Osteoblast (primary cell): ENCODE data around the gene L3MBTL3. TPM values are rescaled to one million over a fixed set of nuclear protein-coding genes. Genes with fewer than 3 reads are reported as not detected.
A peak's percentile ranks its signal among the peaks of the same experiment; 100 is the strongest.

Experiments used
- DNase-seq: peaks from one replicate; pipeline ENCODE4 v3.0.0; 2011; ENCODE audit warnings: low spot score, mixed read lengths; ENCODE audit not compliant: insufficient read length; ENCODE audit errors: missing footprints
- H2AFZ ChIP-seq: 2 replicates; pipeline ENCODE4 v1.6.0; 2011; ENCODE audit warnings: mild to moderate bottlenecking, low read length
- H3K27ac ChIP-seq: 2 replicates; pipeline ENCODE4 v1.5.1; 2011; ENCODE audit warnings: mild to moderate bottlenecking, low read depth, low read length, moderate library complexity
- H3K27me3 ChIP-seq: 2 replicates; pipeline ENCODE4 v1.6.0; 2012; ENCODE audit warnings: mild to moderate bottlenecking, control low read depth, inconsistent platforms, low read length, moderate library complexity; ENCODE audit not compliant: insufficient read depth
- H3K36me3 ChIP-seq: 2 replicates; pipeline ENCODE4 v1.5.1; 2011; ENCODE audit warnings: mild to moderate bottlenecking, low read length, control low read depth, moderate library complexity; ENCODE audit not compliant: insufficient read depth
- H3K4me1 ChIP-seq: 2 replicates; pipeline ENCODE4 v1.5.1; 2011; ENCODE audit warnings: mild to moderate bottlenecking, low read length, control low read depth, moderate library complexity; ENCODE audit not compliant: insufficient read depth
- H3K4me2 ChIP-seq: 2 replicates; pipeline ENCODE4 v1.6.0; 2011; ENCODE audit warnings: mild to moderate bottlenecking, low read length; ENCODE audit not compliant: insufficient read depth
- H3K4me3 ChIP-seq: fragments of 200-600 bp; sonication (generic); 3 replicates; pipeline ENCODE4 v1.5.1; 2012; ENCODE audit warnings: mild to moderate bottlenecking, low read length, inconsistent platforms; ENCODE audit not compliant: insufficient read depth
- H3K79me2 ChIP-seq: 2 replicates; pipeline ENCODE4 v1.6.0; 2012; ENCODE audit warnings: mild to moderate bottlenecking, low read length, control low read depth, inconsistent platforms; ENCODE audit not compliant: insufficient read depth
- H3K9me3 ChIP-seq: 2 replicates; pipeline ENCODE4 v1.5.1; 2011; ENCODE audit warnings: low read depth, low read length, control low read depth
- H4K20me1 ChIP-seq: 2 replicates; pipeline ENCODE4 v1.6.0; 2012; ENCODE audit warnings: mild to moderate bottlenecking, low read length, control low read depth; ENCODE audit not compliant: insufficient read depth
- total RNA-seq: library from RNA; depleted of rRNA; stranded (reverse); fragments of >200 nt; gene quantifications from 2 replicates; pipeline ENCODE4 v1.2.3, GENCODE V29; 2012
- TF ChIP-seq, protein P1 (sequence below): IDR thresholded peaks from 2 replicates; pipeline ENCODE4 v1.5.1; 2011; ENCODE audit warnings: mild to moderate bottlenecking, low read depth, low read length, moderate library complexity; ENCODE audit errors: extremely low read depth

L3MBTL3 gene
- total RNA-seq: 8.5 and 8.7 TPM in 2 replicates

DNA sequence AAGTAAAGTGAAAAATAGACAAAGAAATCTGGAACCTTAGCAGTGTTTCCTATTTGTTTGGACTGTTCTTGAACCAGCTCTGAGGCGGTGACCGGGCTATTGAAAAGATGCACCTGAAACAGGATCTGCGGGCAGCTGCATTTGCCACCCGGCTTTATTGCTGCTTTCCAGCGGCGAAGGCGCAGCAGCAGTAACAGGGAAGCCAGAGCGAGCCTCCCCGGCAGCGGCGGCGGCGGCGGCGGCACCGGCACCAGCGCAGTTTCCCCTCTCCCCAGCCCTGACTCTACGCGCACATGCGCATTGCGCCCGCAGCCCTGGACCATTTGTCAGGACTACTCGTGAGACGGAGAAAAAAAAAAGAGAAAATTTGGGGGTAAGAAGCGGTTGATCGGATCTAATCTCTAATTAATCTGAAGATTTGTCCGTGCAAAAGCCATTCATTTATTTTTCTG is at the start of gene L3MBTL3:
TSS of gene L3MBTL3 (plus strand) at position 290 of the 452 bp plus-strand sequence. CDS start 24,119 bp downstream, outside the sequence.
- peak within 1 kb of the TSS; percentile 98 for H2AFZ ChIP-seq
- H3K9me3 ChIP-seq: no peaks in the 10 kb centered on the region
- peak; percentile 97 for DNase-seq
- peak within 1 kb of the TSS; percentile 61 for H3K27ac ChIP-seq
- H3K4me1 ChIP-seq: peaks cover 5% of the 10 kb centered on the region
- H4K20me1 ChIP-seq: no peaks in the 10 kb centered on the region
- H3K4me2 ChIP-seq: peak within 1 kb of the TSS; percentile 96
- no peaks in the 10 kb centered on the region for H3K36me3 ChIP-seq
- no peaks in the 10 kb centered on the region for H3K27me3 ChIP-seq
- H3K79me2 ChIP-seq: peaks cover 2% of the 10 kb centered on the region
- peak within 1 kb of the TSS; percentile 90 for H3K4me3 ChIP-seq
- TF ChIP-seq, protein P1, sequence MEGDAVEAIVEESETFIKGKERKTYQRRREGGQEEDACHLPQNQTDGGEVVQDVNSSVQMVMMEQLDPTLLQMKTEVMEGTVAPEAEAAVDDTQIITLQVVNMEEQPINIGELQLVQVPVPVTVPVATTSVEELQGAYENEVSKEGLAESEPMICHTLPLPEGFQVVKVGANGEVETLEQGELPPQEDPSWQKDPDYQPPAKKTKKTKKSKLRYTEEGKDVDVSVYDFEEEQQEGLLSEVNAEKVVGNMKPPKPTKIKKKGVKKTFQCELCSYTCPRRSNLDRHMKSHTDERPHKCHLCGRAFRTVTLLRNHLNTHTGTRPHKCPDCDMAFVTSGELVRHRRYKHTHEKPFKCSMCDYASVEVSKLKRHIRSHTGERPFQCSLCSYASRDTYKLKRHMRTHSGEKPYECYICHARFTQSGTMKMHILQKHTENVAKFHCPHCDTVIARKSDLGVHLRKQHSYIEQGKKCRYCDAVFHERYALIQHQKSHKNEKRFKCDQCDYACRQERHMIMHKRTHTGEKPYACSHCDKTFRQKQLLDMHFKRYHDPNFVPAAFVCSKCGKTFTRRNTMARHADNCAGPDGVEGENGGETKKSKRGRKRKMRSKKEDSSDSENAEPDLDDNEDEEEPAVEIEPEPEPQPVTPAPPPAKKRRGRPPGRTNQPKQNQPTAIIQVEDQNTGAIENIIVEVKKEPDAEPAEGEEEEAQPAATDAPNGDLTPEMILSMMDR: no peak

DNA sequence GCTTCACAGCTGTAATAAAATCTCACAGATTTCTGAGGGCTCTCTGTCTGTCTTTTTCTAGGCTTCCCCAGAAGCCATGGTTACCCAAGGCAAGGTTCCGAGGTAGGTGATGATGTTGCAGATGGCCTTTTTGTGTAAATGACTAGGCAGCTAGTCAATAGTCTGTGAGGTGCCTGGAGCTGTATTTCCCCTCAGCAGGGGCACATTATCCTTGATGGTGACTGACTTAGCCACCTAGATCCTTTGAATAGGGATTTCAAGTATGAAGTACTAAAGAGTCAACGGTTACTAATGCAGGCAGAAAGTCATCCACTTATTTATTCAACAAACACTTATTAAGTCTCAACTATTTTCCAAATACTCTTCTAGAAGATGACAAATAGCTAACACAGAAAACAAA is 49.3 kb upstream of the L3MBTL3 start:
- no peaks in the 10 kb centered on the region for H3K79me2 ChIP-seq
- H3K4me2 ChIP-seq: no peak overlapping the region
- H3K4me3 ChIP-seq: no peak overlapping the region
- H3K9me3 ChIP-seq: no peaks in the 10 kb centered on the region
- H4K20me1 ChIP-seq: no peaks in the 10 kb centered on the region
- no peaks in the 10 kb centered on the region for H3K36me3 ChIP-seq
- H2AFZ ChIP-seq: no peak overlapping the region
- peaks cover 12% of the 10 kb centered on the region for H3K27me3 ChIP-seq
- TF ChIP-seq, protein P1: no peak
- H3K4me1 ChIP-seq: no peaks in the 10 kb centered on the region
- no peak for DNase-seq
- no peak overlapping the region for H3K27ac ChIP-seq

DNA sequence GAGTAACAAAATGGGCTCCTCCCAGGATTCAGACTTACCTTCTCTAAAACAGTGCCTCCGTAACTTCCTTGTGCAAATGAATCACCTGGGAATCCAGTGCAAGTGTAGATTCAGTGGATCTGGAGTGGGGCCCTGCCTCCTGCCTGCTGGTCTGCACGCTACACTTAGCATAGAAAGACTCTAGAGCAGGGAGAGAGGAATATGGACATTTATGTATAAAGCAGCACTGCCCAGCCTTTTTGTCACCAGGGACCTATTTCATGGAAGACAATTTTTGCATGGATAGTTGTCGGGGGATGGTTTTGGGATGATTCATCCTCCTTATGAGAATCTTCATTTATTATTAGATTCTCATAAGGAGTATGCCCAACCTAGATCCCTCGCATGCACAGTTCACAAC is 42.3 kb upstream of the L3MBTL3 start:
- Histone ChIP-seq H4K20me1 (no peaks in the 10 kb centered on the region), H3K27me3 (peaks cover under 1% of the 10 kb centered on the region), H3K4me3 (no peak overlapping the region), H3K9me3 (peaks cover 7% of the 10 kb centered on the region), H3K4me2 (no peak overlapping the region), H3K79me2 (no peaks in the 10 kb centered on the region), H3K4me1 (no peaks in the 10 kb centered on the region), H3K36me3 (no peaks in the 10 kb centered on the region), H3K27ac (no peak overlapping the region), H2AFZ (no peak overlapping the region)
- TF ChIP-seq, protein P1: no peak
- DNase-seq: no peak

DNA sequence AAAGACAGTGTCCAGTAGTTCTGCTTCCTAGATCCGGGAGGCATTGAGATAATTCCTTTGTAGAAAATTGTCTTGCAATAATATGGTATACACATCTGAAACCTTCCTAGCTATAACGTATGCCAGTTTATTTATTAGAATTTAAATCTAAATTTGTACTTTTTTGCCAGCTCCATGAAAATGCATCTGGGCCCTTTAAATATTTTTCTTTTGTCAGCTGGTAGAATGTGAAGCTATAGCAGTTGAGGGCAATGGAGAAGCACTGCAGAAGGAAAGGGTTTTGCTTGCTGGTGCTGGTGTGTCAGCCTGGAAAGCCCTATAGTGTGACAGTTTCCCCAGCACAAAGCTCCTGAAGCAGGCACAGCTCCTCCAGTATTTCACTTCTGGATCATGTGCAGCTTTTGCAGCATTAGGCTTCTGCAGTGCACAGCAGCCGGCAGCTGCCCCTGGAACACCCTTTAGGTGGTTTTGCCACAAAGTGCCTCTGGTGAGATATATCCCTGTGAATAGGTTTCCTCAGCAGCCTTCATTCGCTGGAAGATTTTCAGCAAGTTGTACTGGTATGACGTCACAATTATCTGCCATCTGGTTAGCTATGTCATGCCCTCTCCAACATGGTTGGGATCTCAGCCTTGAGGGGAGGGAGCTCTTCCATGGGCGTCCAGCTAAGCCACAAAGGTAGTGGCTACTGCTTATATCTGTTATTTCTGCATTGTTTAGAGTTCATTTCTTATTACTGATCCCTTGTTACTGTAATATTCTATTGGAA is 40.0 kb upstream of the L3MBTL3 start:
- TF ChIP-seq, protein P1: no peak
- Histone ChIP-seq H3K9me3 (peaks cover 7% of the 10 kb centered on the region), H3K27me3 (no peaks in the 10 kb centered on the region), H3K27ac (no peak overlapping the region), H3K4me2 (no peak overlapping the region), H4K20me1 (no peaks in the 10 kb centered on the region), H3K79me2 (no peaks in the 10 kb centered on the region), H3K4me3 (no peak overlapping the region), H3K4me1 (no peaks in the 10 kb centered on the region), H3K36me3 (no peaks in the 10 kb centered on the region), H2AFZ (no peak overlapping the region)
- no peak for DNase-seq
